ENCODE data around the gene CHMP1A.

- TF ChIP-seq REST (IDR thresholded peaks at IDR 0.05; ENCODE audit: unreplicated experiment), result no peak
- no peak for TF ChIP-seq CTCF (conservative IDR thresholded peaks at IDR 0.05; ENCODE audit: low read depth in 2 of 2)
- no peak for TF ChIP-seq EZH2 (IDR thresholded peaks at IDR 0.05; ENCODE audit: low read depth, unreplicated experiment)
- no peak for TF ChIP-seq POLR2AphosphoS5 (IDR thresholded peaks at IDR 0.05; ENCODE audit: low read depth)
- TF ChIP-seq EZH2phosphoT487 (IDR thresholded peaks at IDR 0.05; ENCODE audit: unreplicated experiment), result no peak
- no peak for TF ChIP-seq ZNF331 (CRISPR knock-in tag; IDR thresholded peaks at IDR 0.05; ENCODE audit: low read depth)
- no peak for TF ChIP-seq CREB1 (CRISPR knock-in tag; IDR thresholded peaks at IDR 0.05; ENCODE audit: low read depth)
- no peak for TF ChIP-seq ETS1 (IDR thresholded peaks at IDR 0.05)
Observed at GRCh38 chr16:89658221-89658879, 842 bp upstream of the CHMP1A start.

Measured in GM23338 (cell line).